ENCODE measurements around the gene TOMM40L.
A peak's percentile ranks its signal among the peaks of the same experiment; 100 is the strongest.

The TOMM40L gene

GRCh38 chr1:161196521-161197451 lies 29.1 kb upstream of the TOMM40L start:
- H3K4me3 ChIP-seq (ENCODE audit: low read depth, low read length) = no peak overlapping the region

GRCh38 chr1:161197560-161198193 lies 28.2 kb upstream of the TOMM40L start:
- peak overlapping the region; percentile 8 for H3K4me3 ChIP-seq (ENCODE audit: low read depth, low read length)

- H3K4me3 ChIP-seq (ENCODE audit: low read depth, low read length) = no peak overlapping the region
Measured at GRCh38 chr1:161198194-161198896, 27.5 kb upstream of the TOMM40L start.

- H3K4me3 ChIP-seq (ENCODE audit: low read depth, low read length) = no peak within 1 kb of the TSS
Measured at GRCh38 chr1:161198897-161199431, 26.9 kb upstream of the TOMM40L start, which contains the start of gene ADAMTS4. ADAMTS4 (minus strand) TSS chr1:161199054; CDS start chr1:161198627, 427 bp downstream.

GRCh38 chr1:161199506-161200139 lies 26.2 kb upstream of the TOMM40L start:
- no peak overlapping the region for H3K4me3 ChIP-seq (ENCODE audit: low read depth, low read length)

- no peak overlapping the region for H3K4me3 ChIP-seq (ENCODE audit: low read depth, low read length)
Measured at GRCh38 chr1:161200421-161200991, 25.4 kb upstream of the TOMM40L start.

- H3K4me3 ChIP-seq (ENCODE audit: low read depth, low read length) = peak overlapping the region; percentile 8
Measured at GRCh38 chr1:161200992-161201835, 24.6 kb upstream of the TOMM40L start.

GRCh38 chr1:161201836-161202712 lies 23.8 kb upstream of the TOMM40L start, which contains the start of gene NDUFS2:
NDUFS2 (plus strand) TSS chr1:161202367; CDS start chr1:161202386, 19 bp downstream.
- H3K4me3 ChIP-seq (ENCODE audit: low read depth, low read length) = peak within 1 kb of the TSS; percentile 72

- H3K4me3 ChIP-seq (ENCODE audit: low read depth, low read length) = no peak overlapping the region
Measured at GRCh38 chr1:161206411-161207140, 19.3 kb upstream of the TOMM40L start.

GRCh38 chr1:161207173-161207572 lies 18.7 kb upstream of the TOMM40L start:
- no peak overlapping the region for H3K4me3 ChIP-seq (ENCODE audit: low read depth, low read length)

GRCh38 chr1:161209790-161210409 lies 16.0 kb upstream of the TOMM40L start:
- H3K4me3 ChIP-seq (ENCODE audit: low read depth, low read length) = no peak overlapping the region

- H3K4me3 ChIP-seq (ENCODE audit: low read depth, low read length) = no peak overlapping the region
Measured at GRCh38 chr1:161214369-161214768, 11.5 kb upstream of the TOMM40L start.

GRCh38 chr1:161215076-161215475 lies 10.8 kb upstream of the TOMM40L start, which contains the start of gene FCER1G:
FCER1G (plus strand) TSS chr1:161215295; CDS start chr1:161215322, 27 bp downstream.
- no peak within 1 kb of the TSS for H3K4me3 ChIP-seq (ENCODE audit: low read depth, low read length)

GRCh38 chr1:161216945-161217712 lies 8.7 kb upstream of the TOMM40L start:
- no peak overlapping the region for H3K4me3 ChIP-seq (ENCODE audit: low read depth, low read length)

GRCh38 chr1:161217831-161218230 lies 8.0 kb upstream of the TOMM40L start:
- no peak overlapping the region for H3K4me3 ChIP-seq (ENCODE audit: low read depth, low read length)

Data from iPS-11a (cell line).